HepG2 (cell line): ENCODE measurements around the gene DMXL1. TPM values are rescaled to one million over a fixed set of nuclear protein-coding genes. Genes with fewer than 3 reads are reported as not detected.

Experiments used
- ATAC-seq: fragments of 200-7000 bp; cut with Tn5 transposase; 3 replicates; pipeline ENCODE4 v1.9.1; 2020; ENCODE audit warnings: mild to moderate bottlenecking, moderate library complexity
- BruUV-seq: library from RNA; stranded (reverse); fragments of 400-500 nt; replicated peaks from 2 replicates; lab custom pipeline; 2021; lab: Mats Ljungman, UMichigan
- CTCF ChIA-PET: fragments of 300-600 bp; formaldehyde crosslinking; extraction: SDS; loops from one replicate; lab custom pipeline; 2021; ENCODE audit warnings: low total read pairs, inconsistent platforms, low intra/inter-chr PET ratio; lab: Yijun Ruan, JAX
- POLR2A ChIA-PET: fragments of 350-600 bp; sonication (Branson Sonifier 250); formaldehyde crosslinking; loops from one replicate; lab custom pipeline; 2020; ENCODE audit warnings: antibody characterized with exemption, inconsistent platforms; lab: Yijun Ruan, JAX
- DNase-seq: peaks from one replicate; pipeline ENCODE4 v3.0.0-alpha.2; 2015; ENCODE audit warnings: low spot score
- FAIRE-seq: peaks from 3 replicates; lab custom pipeline; 2011; peaks lifted over from hg19 to GRCh38; lab: Jason Lieb, UNC
- H2AFZ ChIP-seq: one replicate; pipeline ENCODE4 v1.6.1; 2011; ENCODE audit warnings: low read length, inconsistent platforms
- H3K27ac ChIP-seq: fragments of 300-600 bp; 3 replicates; pipeline ENCODE4 v1.8.0; 2011; ENCODE audit warnings: mixed run types, mild to moderate bottlenecking, mixed read lengths, low read length, inconsistent platforms; ENCODE audit not compliant: insufficient read depth; ENCODE audit errors: extremely low read length
- H3K27me3 ChIP-seq, 2 experiments: fragments of 200-600 bp in 1 of 2; 2 replicates in 1 of 2; 3 replicates in 1 of 2; pipeline versions ENCODE4 v1.6.0 to v1.8.0; 2011; ENCODE audit warnings: low read length in 2 of 2, mild to moderate bottlenecking in 2 of 2, moderate library complexity in 2 of 2, inconsistent platforms in 1 of 2; ENCODE audit not compliant: insufficient read depth in 2 of 2, control insufficient read depth in 1 of 2
- H3K36me3 ChIP-seq, 2 experiments: fragments of 200-600 bp in 1 of 2; replicated peaks in 1 of 2; 2 replicates in 1 of 2; 3 replicates in 1 of 2; pipeline versions ENCODE4 v1.5.1 to v1.8.0; 2011; ENCODE audit warnings: low read length in 2 of 2, inconsistent platforms in 1 of 2; ENCODE audit not compliant: insufficient read depth in 2 of 2, control insufficient read depth in 1 of 2
- H3K4me1 ChIP-seq: 2 replicates; pipeline ENCODE4 v1.5.1; 2012; ENCODE audit warnings: low read length, inconsistent platforms; ENCODE audit not compliant: insufficient read depth
- H3K4me2 ChIP-seq: 2 replicates; pipeline ENCODE4 v1.6.0; 2011; ENCODE audit warnings: low read depth, low read length, inconsistent platforms
- H3K4me3 ChIP-seq, 3 experiments: fragments of 200-600 bp in 1 of 3; sonication (generic), shearing (Covaris generic) in 1 of 3; replicated peaks in 1 of 3; 2 replicates each; pipeline ENCODE4 v1.5.1; 2011 to 2016; ENCODE audit warnings: low read length in 3 of 3, inconsistent platforms in 2 of 3, low read depth in 2 of 3, mild to moderate bottlenecking in 2 of 3, control low read depth in 1 of 3, mixed read lengths in 1 of 3; ENCODE audit not compliant: insufficient read depth in 1 of 3
- H3K79me2 ChIP-seq: one replicate; pipeline ENCODE4 v1.6.1; 2011; ENCODE audit warnings: low read length, inconsistent platforms; ENCODE audit not compliant: insufficient read depth
- H3K9ac ChIP-seq: 2 replicates; pipeline ENCODE4 v1.6.0; 2011; ENCODE audit warnings: mild to moderate bottlenecking, low read depth, low read length, inconsistent platforms; ENCODE audit not compliant: insufficient read depth
- H3K9me3 ChIP-seq: 2 replicates; pipeline ENCODE4 v1.5.1; 2012; ENCODE audit warnings: mild to moderate bottlenecking, low read length
- H4K20me1 ChIP-seq: 2 replicates; pipeline ENCODE4 v1.6.0; 2011; ENCODE audit warnings: inconsistent platforms, mild to moderate bottlenecking, low read length, moderate library complexity; ENCODE audit not compliant: insufficient read depth
- CEBPB ChIP-seq: IDR thresholded peaks from 2 replicates; pipeline ENCODE4 v1.6.1; 2011; ENCODE audit warnings: low read depth, low read length, improper control_type of control experiment, borderline replicate concordance
- CEBPG ChIP-seq: IDR thresholded peaks from 2 replicates; pipeline ENCODE4 v1.6.1; 2016
- FOXA1 ChIP-seq, 2 experiments: fragments of 450-650 bp in 1 of 2; sonication (generic) in 1 of 2; formaldehyde crosslinking in 1 of 2; IDR thresholded peaks; 2 replicates each; pipeline versions ENCODE4 v1.4.0 to v1.6.1; 2016 to 2020; ENCODE audit warnings: missing genetic modification reagents in 1 of 2
- FOXA3 ChIP-seq: IDR thresholded peaks from 2 replicates; pipeline ENCODE4 v1.6.1; 2016; ENCODE audit warnings: missing genetic modification reagents, missing compliant biosample characterization
- HIVEP1 ChIP-seq: sonication (generic); formaldehyde crosslinking; IDR thresholded peaks from 2 replicates; pipeline ENCODE4 v1.4.0; 2020; ENCODE audit warnings: mild to moderate bottlenecking, missing genetic modification reagents
- HNF4G ChIP-seq, 2 experiments: sonication (generic) in 1 of 2; formaldehyde crosslinking in 1 of 2; IDR thresholded peaks; 2 replicates each; pipeline versions ENCODE4 v1.4.0 to v1.6.1; 2011 to 2020; ENCODE audit warnings: borderline replicate concordance in 2 of 2, low read depth in 2 of 2, mild to moderate bottlenecking in 2 of 2, low read length in 1 of 2, missing genetic modification reagents in 1 of 2, moderate library complexity in 1 of 2
- NFE2L1 ChIP-seq: sonication (generic); formaldehyde crosslinking; IDR thresholded peaks from 2 replicates; pipeline ENCODE4 v1.4.0; 2020; ENCODE audit warnings: missing genetic modification reagents, mild to moderate bottlenecking, borderline replicate concordance
- THAP11 ChIP-seq: IDR thresholded peaks from 2 replicates; pipeline ENCODE4 v1.6.1; 2016; ENCODE audit warnings: missing biosample characterization, missing genetic modification reagents
- ZBTB33 ChIP-seq: sonication (generic); formaldehyde crosslinking; IDR thresholded peaks from 2 replicates; pipeline ENCODE4 v1.4.0; 2020; ENCODE audit warnings: missing genetic modification reagents
- ZBTB44 ChIP-seq: sonication (generic); formaldehyde crosslinking; IDR thresholded peaks from 2 replicates; pipeline ENCODE4 v1.4.0; 2020; ENCODE audit warnings: missing genetic modification reagents
- ZNF7 ChIP-seq: IDR thresholded peaks from 2 replicates; pipeline ENCODE4 v1.6.1; 2016; ENCODE audit warnings: missing biosample characterization, missing genetic modification reagents
- ZSCAN12 ChIP-seq: sonication (generic); formaldehyde crosslinking; IDR thresholded peaks from 2 replicates; pipeline ENCODE4 v1.9.0; 2021; ENCODE audit warnings: mild to moderate bottlenecking, missing genetic modification reagents
- WGBS: methylation state at CpG from one replicate; pipeline ENCODE4 v1.1.6; 2017; ENCODE audit warnings: low lambda C conversion rate; 5-methylcytosine and 5-hydroxymethylcytosine counted together
- in situ Hi-C: cut with HindIII; loops from 2 replicates; pipeline ENCODE4 v1.10.0; 2017; ENCODE audit warnings: low pct_unique_long_range_greater_than_20kb; ENCODE audit not compliant: extremely low pct_ligation_motif_present
- intact Hi-C: fragments of 100-400 bp; cut with micrococcal nuclease; formaldehyde crosslinking; loops from one replicate; pipeline ENCODE4 v1.10.0; 2022; ENCODE audit not compliant: unreplicated experiment
- polyA plus RNA-seq, 8 experiments: library from polyadenylated mRNA; depleted of rRNA in 3 of 8; stranded (reverse) in 7 of 8; unstranded in 1 of 8; fragments of >200 nt; fragmentation: Illumina TruSeq in 4 of 8; extraction: Trizol in 4 of 8; gene quantifications; 2 replicates each; pipeline versions ENCODE4 v1.2.1 to v1.2.3, GENCODE V29; 2011 to 2016; ENCODE audit warnings: low read depth in 4 of 8, missing spikeins in 1 of 8, mixed read lengths in 1 of 8; ENCODE audit not compliant: insufficient read depth in 1 of 8
- total RNA-seq, 5 experiments: library from RNA; depleted of rRNA; stranded (reverse); fragments of >200 nt; fragmentation: Illumina TruSeq; extraction: Trizol; gene quantifications; 2 replicates each; pipeline ENCODE4 v1.2.3, GENCODE V29; 2016; ENCODE audit warnings: low read depth in 1 of 5
- TF ChIP-seq, protein P1 (sequence below): sonication (generic); formaldehyde crosslinking; IDR thresholded peaks from 2 replicates; pipeline ENCODE4 v1.5.0; 2020; ENCODE audit warnings: mild to moderate bottlenecking, missing genetic modification reagents
- TF ChIP-seq, protein P2 (sequence below): IDR thresholded peaks from 2 replicates; pipeline ENCODE4 v1.6.1; 2016; ENCODE audit warnings: missing genetic modification reagents, missing compliant biosample characterization
- TF ChIP-seq, protein P3 (sequence below): sonication (generic); formaldehyde crosslinking; IDR thresholded peaks from 2 replicates; pipeline ENCODE4 v1.8.1; 2023; ENCODE audit warnings: mild to moderate bottlenecking, moderate library complexity, missing genetic modification reagents

DMXL1 gene
- total and polyA plus RNA-seq, 2 of the 13 experiments (the other 11 are each of a cell fraction or from before 2014, with no cell fraction given) = 6.9 to 18.6 TPM

- H3K4me3 ChIP-seq = no peak overlapping the region
- ATAC-seq = no peak
- no peak overlapping the region for H3K9ac ChIP-seq
- no peak overlapping the region for H3K4me2 ChIP-seq
- H3K9me3 ChIP-seq = no peaks in the 10 kb centered on the region
- POLR2A ChIA-PET = interaction anchor here (1.0 to 1.4 kb wide), 2 partner anchors 9 to 15 kb away, joined by 3 to 4 read pairs; partner anchors contain the start of gene DMXL1
- no peaks in the 10 kb centered on the region for H3K79me2 ChIP-seq
- peaks cover 8% of the 10 kb centered on the region; the same call in 1 of the 2 replicates for H3K4me1 ChIP-seq
- H2AFZ ChIP-seq = no peak overlapping the region
- DNase-seq = no peak
- H4K20me1 ChIP-seq = no peaks in the 10 kb centered on the region
- CTCF ChIA-PET = no interaction called here
- H3K27me3 ChIP-seq = no peaks in the 10 kb centered on the region
- FAIRE-seq = no peak
- intact Hi-C loops = no loop called here
- 6% methylated on average over 2 of the region's 2 CpGs for WGBS
- BruUV-seq = no TSS peak
- H3K36me3 ChIP-seq = no peaks in the 10 kb centered on the region
- H3K27ac ChIP-seq = no peak overlapping the region
- in situ Hi-C loops = no loop called here
- TF ChIP-seq NFE2L1 (CRISPR knock-in tag) (no peak), FOXA1 (IDR thresholded peaks at IDR 0.05) (no peak), FOXA1 (CRISPR knock-in tag; IDR thresholded peaks at IDR 0.05) (0 out of 2 replicates have a peak, but pooled peaks have one; percentile 18), ZSCAN12 (CRISPR knock-in tag) (no peak), ZBTB44 (no peak), ZBTB33 (CRISPR knock-in tag) (peak; percentile 79; the same call in 1 of the 2 replicates), CEBPG (peak; percentile 65; the same call in 1 of the 2 replicates), THAP11 (CRISPR knock-in tag) (0 out of 2 replicates have a peak, but pooled peaks have one; percentile 17), CEBPB (peak; percentile 85), FOXA3 (CRISPR knock-in tag) (peak; percentile 19; the same call in 1 of the 2 replicates), HIVEP1 (CRISPR knock-in tag) (no peak), HNF4G (IDR thresholded peaks at IDR 0.05; ENCODE audit: borderline replicate concordance, low read depth, low read length) (no peak), HNF4G (CRISPR knock-in tag; IDR thresholded peaks at IDR 0.05; ENCODE audit: borderline replicate concordance, low read depth) (no peak), ZNF7 (peak; percentile 84)
- TF ChIP-seq, protein P1, sequence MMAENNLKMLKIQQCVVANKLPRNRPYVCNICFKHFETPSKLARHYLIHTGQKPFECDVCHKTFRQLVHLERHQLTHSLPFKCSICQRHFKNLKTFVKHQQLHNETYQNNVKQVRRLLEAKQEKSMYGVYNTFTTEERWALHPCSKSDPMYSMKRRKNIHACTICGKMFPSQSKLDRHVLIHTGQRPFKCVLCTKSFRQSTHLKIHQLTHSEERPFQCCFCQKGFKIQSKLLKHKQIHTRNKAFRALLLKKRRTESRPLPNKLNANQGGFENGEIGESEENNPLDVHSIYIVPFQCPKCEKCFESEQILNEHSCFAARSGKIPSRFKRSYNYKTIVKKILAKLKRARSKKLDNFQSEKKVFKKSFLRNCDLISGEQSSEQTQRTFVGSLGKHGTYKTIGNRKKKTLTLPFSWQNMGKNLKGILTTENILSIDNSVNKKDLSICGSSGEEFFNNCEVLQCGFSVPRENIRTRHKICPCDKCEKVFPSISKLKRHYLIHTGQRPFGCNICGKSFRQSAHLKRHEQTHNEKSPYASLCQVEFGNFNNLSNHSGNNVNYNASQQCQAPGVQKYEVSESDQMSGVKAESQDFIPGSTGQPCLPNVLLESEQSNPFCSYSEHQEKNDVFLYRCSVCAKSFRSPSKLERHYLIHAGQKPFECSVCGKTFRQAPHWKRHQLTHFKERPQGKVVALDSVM (CRISPR knock-in tag) = peak; percentile 74
- TF ChIP-seq, protein P2, sequence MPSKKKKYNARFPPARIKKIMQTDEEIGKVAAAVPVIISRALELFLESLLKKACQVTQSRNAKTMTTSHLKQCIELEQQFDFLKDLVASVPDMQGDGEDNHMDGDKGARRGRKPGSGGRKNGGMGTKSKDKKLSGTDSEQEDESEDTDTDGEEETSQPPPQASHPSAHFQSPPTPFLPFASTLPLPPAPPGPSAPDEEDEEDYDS (CRISPR knock-in tag) = no peak
- TF ChIP-seq, protein P3, sequence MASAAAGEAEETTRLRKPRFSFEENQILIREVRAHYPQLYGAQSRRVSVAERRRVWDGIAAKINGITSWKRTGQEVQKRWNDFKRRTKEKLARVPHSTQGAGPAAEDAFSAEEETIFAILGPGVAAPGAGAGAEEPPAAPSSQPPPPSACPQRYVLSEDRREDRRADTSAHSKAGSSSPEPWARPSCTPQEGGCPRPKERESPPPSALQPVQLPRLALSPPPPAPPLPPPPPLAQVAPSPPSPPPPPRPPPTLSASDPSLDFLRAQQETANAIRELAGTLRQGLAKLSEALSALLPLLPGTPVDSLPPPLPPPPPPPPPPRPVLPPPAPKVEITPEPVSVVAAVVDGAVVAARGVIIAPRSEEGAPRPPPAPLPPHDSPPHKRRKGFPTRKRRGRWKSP (CRISPR knock-in tag) = no peak
These were observed 15.6 kb upstream of the DMXL1 start for GRCh38 chr5:119055294-119055693.
